ENCODE data around the gene OR6K6.

OR6K6 gene

GRCh38 chr1:158754420-158754819 lies at the start of gene OR6K6:
OR6K6 (plus strand) TSS chr1:158754720; CDS start chr1:158754888, 168 bp downstream.
- no peak for DNase-seq

GRCh38 chr1:158706096-158706495 lies 48.4 kb upstream of the OR6K6 start:
- no peak for DNase-seq

GRCh38 chr1:158711098-158711497 lies 43.4 kb upstream of the OR6K6 start:
- DNase-seq, result no peak

- DNase-seq, result no peak
Observed at GRCh38 chr1:158714754-158715153, 39.8 kb upstream of the OR6K6 start.

GRCh38 chr1:158716335-158716734 lies 38.2 kb upstream of the OR6K6 start:
- no peak for DNase-seq

GRCh38 chr1:158717344-158717743 lies 37.2 kb upstream of the OR6K6 start:
- no peak for DNase-seq

- DNase-seq, result no peak
Observed at GRCh38 chr1:158719664-158720063, 34.9 kb upstream of the OR6K6 start.

GRCh38 chr1:158720620-158721019 lies 33.9 kb upstream of the OR6K6 start, which contains the start of gene OR6K3:
OR6K3 (minus strand) TSS chr1:158720720; CDS start chr1:158718115, 2,605 bp downstream.
- DNase-seq, result no peak

GRCh38 chr1:158724442-158724841 lies 30.1 kb upstream of the OR6K6 start:
- DNase-seq, result no peak

- no peak for DNase-seq
Observed at GRCh38 chr1:158728510-158729225, 25.9 kb upstream of the OR6K6 start.

GRCh38 chr1:158730453-158730852 lies 24.1 kb upstream of the OR6K6 start:
- no peak for DNase-seq

GRCh38 chr1:158731707-158732106 lies 22.8 kb upstream of the OR6K6 start:
- no peak for DNase-seq

- no peak for DNase-seq
Observed at GRCh38 chr1:158732524-158732923, 22.0 kb upstream of the OR6K6 start.

GRCh38 chr1:158735848-158736247 lies 18.7 kb upstream of the OR6K6 start:
- DNase-seq, result no peak

- no peak for DNase-seq
Observed at GRCh38 chr1:158752155-158752712, 2.3 kb upstream of the OR6K6 start.

GRCh38 chr1:158771950-158772866 lies 17.7 kb downstream of the OR6K6 start, which contains the start of gene OR6N1:
OR6N1 (minus strand) TSS chr1:158772195; CDS start chr1:158766682, 5,513 bp downstream.
- DNase-seq, result no peak

- DNase-seq, result no peak
Observed at GRCh38 chr1:158781104-158781503, 26.6 kb downstream of the OR6K6 start, which contains the start of gene OR6N2. OR6N2 (minus strand) TSS chr1:158781204; CDS start chr1:158777635, 3,569 bp downstream.

- DNase-seq, result peak; percentile 22 to 25
Observed at GRCh38 chr1:158793604-158794003, 39.1 kb downstream of the OR6K6 start.

- DNase-seq, result no peak
Observed at GRCh38 chr1:158794247-158794646, 39.7 kb downstream of the OR6K6 start.

- DNase-seq, result no peak
Observed at GRCh38 chr1:158798531-158798930, 44.0 kb downstream of the OR6K6 start.

- DNase-seq, result no peak
Observed at GRCh38 chr1:158799689-158800088, 45.2 kb downstream of the OR6K6 start.

GRCh38 chr1:158800526-158800925 lies 46.0 kb downstream of the OR6K6 start:
- DNase-seq, result no peak

- no peak for DNase-seq
Observed at GRCh38 chr1:158801396-158801795, 46.9 kb downstream of the OR6K6 start.

Data from stimulated activated CD4-positive, alpha-beta T cell treated with anti-CD3 and anti-CD28 coated beads, Interleukin-2, amount 100 ng/mL, for 48 hours (primary cell).